Activated T-helper 2 cell treated with anti-CD3 and anti-CD28 coated beads, Interferon-gamma antibody, Interleukin-2, Interleukin-4, amounts not matched to agents 10 μg/mL and 5 μg/mL and 100 μg/mL, durations not matched to agents 14 hours and 24 hours and 36 hours (primary cell): Measurements from ENCODE around the gene CHDH. TPM values are rescaled to one million over a fixed set of nuclear protein-coding genes. Genes with fewer than 3 reads are reported as not detected.

Experiments used
- DNase-seq: peaks from one replicate; pipeline ENCODE4 v3.0.0; 2021; ENCODE audit warnings: low spot score
- H3K27ac Mint-ChIP-seq: one replicate; pipeline ENCODE4 v1.8.0; 2021; ENCODE audit warnings: mixed read lengths
- H3K27me3 Mint-ChIP-seq: one replicate; pipeline ENCODE4 v1.8.0; 2021; ENCODE audit warnings: low read depth, mixed read lengths
- H3K36me3 Mint-ChIP-seq: one replicate; pipeline ENCODE4 v1.8.0; 2021; ENCODE audit warnings: low read depth, mixed read lengths
- H3K4me1 Mint-ChIP-seq: one replicate; pipeline ENCODE4 v1.8.0; 2021; ENCODE audit warnings: low read depth, mixed read lengths
- H3K4me3 Mint-ChIP-seq: one replicate; pipeline ENCODE4 v1.8.0; 2021; ENCODE audit warnings: low read depth, mild to moderate bottlenecking, moderate library complexity, mixed read lengths
- H3K9me3 Mint-ChIP-seq: one replicate; pipeline ENCODE4 v1.8.0; 2021; ENCODE audit warnings: mixed read lengths
- intact Hi-C: fragments of 100-400 bp; cut with micrococcal nuclease; formaldehyde crosslinking; loops from one replicate; pipeline ENCODE4 v1.15.1; 2023
- total RNA-seq: library from RNA; stranded (reverse); gene quantifications from 2 replicates; pipeline ENCODE4 v1.2.3, GENCODE V29; 2022

Gene CHDH
- total RNA-seq, 1 donor from 2014 or later: 10.7 TPM

DNA sequence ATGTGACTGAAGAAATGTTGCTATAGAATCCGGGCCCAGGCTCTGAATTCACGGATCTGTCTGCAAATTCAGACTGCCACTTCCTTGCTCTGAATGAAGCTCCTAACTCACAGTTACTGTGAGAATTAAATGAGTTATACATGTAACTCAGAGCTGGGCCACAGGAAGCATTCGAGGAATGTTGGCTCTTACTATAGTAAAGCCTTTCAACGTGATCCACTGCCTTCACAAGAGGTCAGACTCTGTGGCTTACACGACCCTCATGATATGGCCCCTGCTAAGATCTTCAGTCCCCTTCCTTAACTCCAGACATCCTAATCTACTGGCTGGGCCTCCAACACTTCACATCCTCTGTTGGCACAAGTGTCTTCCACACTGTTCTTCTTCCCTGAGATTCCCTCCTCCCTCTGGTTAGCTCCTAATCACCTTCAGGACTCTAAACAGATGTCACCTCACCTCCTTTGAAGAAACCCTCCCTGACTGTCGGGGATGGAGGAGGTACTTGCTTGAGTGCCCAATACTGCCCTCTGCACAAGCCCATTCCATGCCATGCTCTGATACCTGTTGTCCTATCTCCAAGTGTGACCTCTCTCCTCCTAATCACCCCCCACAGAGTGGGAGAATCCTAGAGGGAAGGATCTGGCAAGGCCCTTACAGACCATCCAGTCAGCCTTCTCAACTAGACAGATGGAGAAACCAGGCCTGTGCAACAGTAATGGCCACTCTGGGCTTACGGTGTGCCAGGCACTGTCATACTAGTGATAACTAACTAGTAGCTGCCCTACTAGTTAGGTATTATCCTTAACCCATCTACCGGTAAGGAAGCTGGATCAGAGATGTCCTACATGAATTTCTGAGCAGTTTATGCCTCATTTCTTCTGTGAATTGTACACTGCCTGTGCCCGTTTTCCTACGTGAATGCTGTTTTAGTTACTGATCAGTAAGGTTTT, 34.5 kb upstream of the CHDH start:
- Mint-ChIP-seq H3K4me1 (peaks cover 22% of the 10 kb centered on the region), H3K36me3 (peaks cover 68% of the 10 kb centered on the region), H3K9me3 (no peaks in the 10 kb centered on the region), H3K4me3 (peak overlapping the region; percentile 99), H3K27me3 (no peaks in the 10 kb centered on the region), H3K27ac (peak overlapping the region; percentile 96)
- no peak for DNase-seq
- intact Hi-C loops: no loop called here

DNA sequence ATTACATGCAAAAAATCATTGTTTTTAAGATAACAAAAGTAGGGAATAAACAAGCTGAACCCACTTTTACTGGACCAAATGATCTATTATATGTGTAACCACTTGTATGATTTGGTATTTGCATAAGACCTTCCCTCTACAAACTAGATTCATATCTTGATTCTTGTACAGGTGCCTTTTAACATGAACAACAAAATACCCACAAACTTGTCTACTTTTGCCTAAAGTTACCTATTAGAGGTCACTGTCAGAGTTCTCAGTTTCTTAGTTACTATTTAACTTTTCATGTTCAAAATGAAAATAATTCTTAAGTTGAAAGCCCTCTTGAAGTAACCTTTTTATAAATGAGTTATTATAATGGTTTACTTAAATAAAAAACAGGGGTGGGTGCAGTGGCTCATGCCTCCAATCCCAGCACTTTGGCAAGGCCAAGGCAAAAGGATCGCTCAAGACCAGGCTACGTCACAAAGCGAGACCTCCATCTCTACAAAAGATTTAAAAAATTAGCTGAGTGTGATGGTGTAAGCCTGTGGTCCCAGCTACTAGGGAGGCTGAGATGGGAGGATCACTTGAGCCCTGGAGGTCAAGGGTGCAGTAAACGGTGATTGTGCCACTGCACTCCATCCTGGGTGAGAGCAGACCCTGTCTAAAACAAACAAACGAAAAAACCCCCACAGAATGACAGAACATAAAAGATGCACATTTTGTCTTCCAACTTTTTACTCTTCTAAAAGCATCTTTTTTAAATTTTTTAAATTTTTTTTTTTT, 19.7 kb upstream of the CHDH start:
- H3K36me3 Mint-ChIP-seq: peaks cover 71% of the 10 kb centered on the region
- peaks cover 3% of the 10 kb centered on the region for H3K4me1 Mint-ChIP-seq
- intact Hi-C loops: no loop called here
- H3K27me3 Mint-ChIP-seq: no peaks in the 10 kb centered on the region
- no peak overlapping the region for H3K27ac Mint-ChIP-seq
- no peak for DNase-seq
- H3K4me3 Mint-ChIP-seq: no peak overlapping the region
- no peaks in the 10 kb centered on the region for H3K9me3 Mint-ChIP-seq

DNA sequence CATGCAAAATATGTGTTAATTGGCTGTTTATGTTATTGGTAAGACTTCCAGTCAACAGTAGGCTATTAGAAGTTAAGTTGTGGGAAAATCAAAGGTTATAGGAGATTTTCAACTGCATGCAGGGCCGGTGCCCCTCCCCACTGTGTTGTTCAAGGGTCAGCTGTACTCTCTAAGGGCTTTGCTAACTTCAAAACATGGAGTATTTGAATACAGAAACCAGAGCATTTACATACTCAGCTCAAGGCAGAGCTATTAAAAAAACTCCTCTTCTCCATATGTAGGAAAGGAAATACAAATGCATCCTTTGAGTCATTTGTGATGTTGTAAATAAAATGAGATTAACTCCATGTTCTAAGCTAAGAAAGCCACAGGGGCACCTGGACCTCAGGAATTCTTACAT, 16.9 kb upstream of the CHDH start:
- H3K4me1 Mint-ChIP-seq: peaks cover 3% of the 10 kb centered on the region
- no peak overlapping the region for H3K27ac Mint-ChIP-seq
- no peaks in the 10 kb centered on the region for H3K27me3 Mint-ChIP-seq
- DNase-seq: no peak
- intact Hi-C loops: no loop called here
- H3K9me3 Mint-ChIP-seq: no peaks in the 10 kb centered on the region
- peaks cover 63% of the 10 kb centered on the region for H3K36me3 Mint-ChIP-seq
- H3K4me3 Mint-ChIP-seq: no peak overlapping the region

DNA sequence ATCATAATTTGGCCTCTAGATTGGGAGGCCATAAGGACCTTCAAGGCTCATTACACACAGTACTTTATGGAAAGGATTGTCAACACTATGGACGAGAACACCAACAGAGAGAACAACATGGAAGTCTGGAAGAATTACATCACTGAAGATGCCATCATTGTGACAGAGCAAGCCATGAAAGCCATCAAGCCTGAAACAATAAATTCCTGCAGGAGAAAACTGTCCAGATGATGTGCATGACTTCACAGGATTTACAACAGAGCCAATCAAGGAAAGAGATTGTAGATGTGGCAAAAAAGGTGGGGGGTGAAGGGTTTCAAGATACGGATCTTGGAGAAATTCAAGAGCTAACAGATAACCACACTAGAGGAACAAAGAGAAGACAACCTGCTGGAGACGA, 16.0 kb upstream of the CHDH start:
- Mint-ChIP-seq H3K27ac (no peak overlapping the region), H3K27me3 (no peaks in the 10 kb centered on the region), H3K9me3 (no peaks in the 10 kb centered on the region), H3K4me3 (no peak overlapping the region), H3K4me1 (peaks cover 3% of the 10 kb centered on the region), H3K36me3 (peaks cover 62% of the 10 kb centered on the region)
- no peak for DNase-seq
- intact Hi-C loops: no loop called here

DNA sequence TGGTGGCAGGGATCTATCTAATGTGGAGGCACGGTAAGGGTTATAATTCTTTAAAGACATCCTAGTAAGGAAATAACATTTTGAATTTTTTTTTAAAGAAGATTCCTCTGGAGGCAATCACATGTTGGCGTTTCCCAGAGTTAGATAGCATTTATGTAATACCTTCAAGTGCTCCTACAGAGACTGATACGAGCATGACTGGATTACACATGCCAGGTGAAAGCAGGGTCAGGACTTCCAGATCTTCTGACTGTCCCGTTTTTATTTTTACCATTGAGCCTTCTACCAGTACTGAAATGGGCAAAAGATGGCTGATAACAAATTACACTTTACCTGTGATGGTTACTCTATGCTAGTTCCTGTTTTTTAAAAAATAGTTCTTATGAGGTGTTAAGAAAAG, 14.0 kb upstream of the CHDH start:
- intact Hi-C loops: no loop called here
- Mint-ChIP-seq H3K4me3 (no peak overlapping the region), H3K4me1 (peaks cover 6% of the 10 kb centered on the region), H3K27ac (no peak overlapping the region), H3K9me3 (no peaks in the 10 kb centered on the region), H3K27me3 (no peaks in the 10 kb centered on the region), H3K36me3 (peaks cover 58% of the 10 kb centered on the region)
- no peak for DNase-seq

DNA sequence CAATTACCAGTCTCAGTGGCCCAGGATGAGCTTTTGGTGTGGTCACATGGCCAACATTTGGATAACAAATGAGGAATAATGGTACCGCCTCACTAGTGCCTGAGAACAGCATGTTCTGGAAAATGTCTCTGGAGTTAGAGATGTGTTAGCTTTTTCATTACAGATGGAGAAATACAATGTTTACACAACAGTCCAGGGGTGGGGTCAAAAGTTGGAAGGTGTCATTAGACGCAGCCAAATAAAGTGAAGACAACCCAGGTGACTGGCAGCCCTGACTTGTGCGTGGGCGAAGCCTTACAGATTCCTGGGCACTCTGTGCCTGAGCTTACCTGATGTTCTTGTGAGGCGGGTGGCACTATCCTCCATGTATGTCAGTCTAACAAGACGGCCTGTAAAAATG, 13.0 kb upstream of the CHDH start:
- Mint-ChIP-seq H3K27me3 (peaks cover 2% of the 10 kb centered on the region), H3K4me1 (peaks cover 6% of the 10 kb centered on the region), H3K36me3 (peaks cover 55% of the 10 kb centered on the region), H3K4me3 (no peak overlapping the region), H3K27ac (no peak overlapping the region), H3K9me3 (no peaks in the 10 kb centered on the region)
- intact Hi-C loops: no loop called here
- DNase-seq: no peak

DNA sequence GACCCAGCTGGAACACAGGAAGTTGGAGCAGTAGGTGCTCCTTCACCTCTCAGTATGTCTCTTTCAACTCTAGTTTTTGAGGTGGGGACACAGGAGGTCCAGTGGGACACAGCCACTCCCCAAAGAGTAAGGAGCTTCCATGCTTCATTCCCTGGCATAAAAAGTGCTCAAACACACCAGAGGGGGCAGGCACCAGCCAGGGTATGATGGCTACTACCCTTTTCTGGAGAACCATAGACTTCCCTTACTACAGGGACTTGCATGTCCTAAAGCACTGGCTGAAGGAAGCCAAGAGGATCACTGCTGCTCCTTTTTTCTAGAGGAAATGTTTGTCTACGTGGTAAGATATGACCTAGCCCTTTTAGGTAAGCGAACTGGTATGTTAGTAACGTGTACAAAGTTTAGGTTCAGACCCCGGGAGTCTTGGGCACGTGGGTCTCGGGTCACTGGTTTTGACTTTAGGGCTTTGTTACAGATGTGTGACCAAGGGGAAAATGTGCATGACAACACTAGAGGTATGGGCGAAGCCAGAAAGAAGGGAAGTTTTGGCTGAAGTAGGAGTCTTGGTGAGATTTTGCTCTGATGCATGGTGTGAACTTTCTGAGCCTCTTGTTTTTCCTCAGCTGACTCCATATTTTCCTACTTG, 12.0 kb upstream of the CHDH start:
- Mint-ChIP-seq H3K27ac (no peak overlapping the region), H3K36me3 (peaks cover 55% of the 10 kb centered on the region), H3K9me3 (no peaks in the 10 kb centered on the region), H3K27me3 (peaks cover 2% of the 10 kb centered on the region), H3K4me1 (peaks cover 6% of the 10 kb centered on the region), H3K4me3 (no peak overlapping the region)
- intact Hi-C loops: no loop called here
- no peak for DNase-seq

DNA sequence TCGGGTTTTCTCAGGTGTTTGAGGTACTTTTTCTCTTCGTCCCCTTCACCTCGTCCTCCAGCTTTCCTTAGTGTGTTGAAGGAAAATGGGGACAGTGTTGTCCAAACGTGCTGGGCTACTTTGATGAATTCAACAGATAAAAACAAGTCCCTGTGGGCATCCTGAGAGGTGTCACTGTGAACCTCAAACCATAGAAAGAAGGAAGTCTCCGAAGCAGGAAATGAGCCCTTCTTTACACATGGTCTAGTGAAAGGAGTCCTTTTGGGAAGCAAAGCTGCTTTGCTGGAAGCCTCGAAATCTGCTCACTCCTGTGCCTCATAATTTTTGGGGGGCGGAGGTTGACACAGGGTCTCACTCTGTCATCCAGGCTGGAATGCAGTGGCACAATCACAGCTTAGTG, 10.7 kb upstream of the CHDH start:
- intact Hi-C loops: no loop called here
- H3K4me3 Mint-ChIP-seq: no peak overlapping the region
- no peaks in the 10 kb centered on the region for H3K9me3 Mint-ChIP-seq

DNA sequence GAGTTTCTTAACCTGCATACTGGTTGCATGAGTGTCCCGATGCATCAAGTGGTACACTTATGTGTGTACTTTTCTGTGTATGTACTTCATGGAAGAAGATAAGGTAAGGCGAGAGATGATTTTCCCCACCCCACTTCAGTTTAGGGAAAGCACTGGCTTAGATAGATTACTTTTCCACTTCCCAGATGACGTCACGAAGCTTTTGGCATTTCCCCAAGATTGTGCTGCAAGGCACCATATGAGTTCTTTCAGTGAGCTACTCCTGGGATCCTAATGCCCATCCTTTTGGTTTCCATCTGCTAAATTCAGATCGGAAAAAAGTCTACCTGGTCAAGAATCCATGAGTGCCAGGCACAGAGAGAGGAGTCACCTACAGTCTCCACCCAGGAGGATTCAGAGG, 4.7 kb upstream of the CHDH start:
- no peak overlapping the region for H3K4me3 Mint-ChIP-seq
- peaks cover 27% of the 10 kb centered on the region for H3K27me3 Mint-ChIP-seq
- DNase-seq: no peak
- no peak overlapping the region for H3K27ac Mint-ChIP-seq
- H3K9me3 Mint-ChIP-seq: no peaks in the 10 kb centered on the region
- intact Hi-C loops: no loop called here
- peaks cover 3% of the 10 kb centered on the region for H3K4me1 Mint-ChIP-seq
- H3K36me3 Mint-ChIP-seq: peaks cover 25% of the 10 kb centered on the region

More for the DNA sequence above, 10.7 kb upstream of the CHDH start:
- DNase-seq: no peak
- peaks cover 3% of the 10 kb centered on the region for H3K4me1 Mint-ChIP-seq
- no peak overlapping the region for H3K27ac Mint-ChIP-seq
- peaks cover 42% of the 10 kb centered on the region for H3K36me3 Mint-ChIP-seq
- peaks cover 2% of the 10 kb centered on the region for H3K27me3 Mint-ChIP-seq

DNA sequence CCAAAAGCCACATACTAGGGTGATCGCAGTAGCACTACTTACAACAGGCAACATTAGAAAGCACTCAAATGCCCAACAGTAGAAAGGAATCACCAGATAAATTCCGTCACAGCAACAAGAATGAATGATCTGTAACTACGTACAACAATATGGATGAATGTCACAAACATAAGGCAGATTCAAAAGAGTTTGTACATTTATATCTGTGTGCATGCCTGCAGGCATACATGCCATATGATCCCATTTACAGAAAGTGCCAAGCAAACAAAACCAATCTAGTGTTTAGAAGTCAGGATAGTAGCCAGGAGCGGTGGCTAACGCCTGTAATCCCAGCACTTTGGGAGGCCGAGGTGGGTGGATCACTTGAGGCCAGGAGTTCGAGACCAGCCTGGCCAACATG, 3.7 kb upstream of the CHDH start:
- H3K36me3 Mint-ChIP-seq: peaks cover 22% of the 10 kb centered on the region
- H3K27me3 Mint-ChIP-seq: peaks cover 34% of the 10 kb centered on the region
- no peak overlapping the region for H3K27ac Mint-ChIP-seq
- H3K4me1 Mint-ChIP-seq: peaks cover 8% of the 10 kb centered on the region
- DNase-seq: no peak
- no peaks in the 10 kb centered on the region for H3K9me3 Mint-ChIP-seq
- intact Hi-C loops: loop anchor here (5.0 kb wide), 1 partner anchor 123 kb away; no protein-coding TSS in a partner anchor
- H3K4me3 Mint-ChIP-seq: no peak overlapping the region

DNA sequence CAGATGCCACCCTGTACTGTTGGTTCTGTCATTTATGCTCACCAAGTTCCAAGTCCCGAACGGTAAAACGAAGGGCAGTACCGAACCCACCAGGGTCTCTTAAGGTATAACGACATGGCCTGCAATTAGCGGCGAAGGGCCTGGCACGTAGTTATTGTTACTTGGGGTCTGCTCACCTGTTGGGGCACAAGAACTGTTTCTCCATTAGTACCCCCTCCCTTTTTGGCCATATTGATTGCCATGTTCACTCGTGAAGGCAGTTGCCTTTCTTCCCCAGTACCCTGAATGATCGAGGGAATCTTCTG, 584 bp upstream of the CHDH start:
- Mint-ChIP-seq H3K4me1 (peaks cover 22% of the 10 kb centered on the region), H3K9me3 (no peaks in the 10 kb centered on the region), H3K27ac (no peak overlapping the region), H3K4me3 (peak overlapping the region; percentile 73), H3K27me3 (peaks cover 51% of the 10 kb centered on the region), H3K36me3 (peaks cover 15% of the 10 kb centered on the region)
- intact Hi-C loops: loop anchor here (5.0 kb wide), 1 partner anchor 120 kb away; no protein-coding TSS in a partner anchor
- no peak for DNase-seq

DNA sequence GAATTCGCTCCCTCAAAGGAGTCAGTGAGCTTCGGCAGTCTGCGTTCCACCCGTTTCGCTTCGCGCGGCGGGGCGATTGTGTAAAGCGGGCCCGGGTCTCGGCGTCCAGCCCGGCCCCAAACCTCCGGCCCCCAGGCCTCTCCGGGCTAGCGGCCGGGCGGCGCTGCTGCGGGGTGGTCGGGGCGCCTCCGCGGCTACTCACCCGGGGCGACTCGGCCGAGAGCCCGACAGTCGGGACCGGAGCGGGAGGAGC, 412 bp downstream of the CHDH start:
- Mint-ChIP-seq H3K4me3 (peak overlapping the region; percentile 79), H3K4me1 (peaks cover 22% of the 10 kb centered on the region), H3K27ac (no peak overlapping the region), H3K27me3 (peaks cover 46% of the 10 kb centered on the region), H3K9me3 (no peaks in the 10 kb centered on the region), H3K36me3 (peaks cover 9% of the 10 kb centered on the region)
- no peak for DNase-seq
- intact Hi-C loops: loop anchor here (5.0 kb wide), 1 partner anchor 119 kb away; no protein-coding TSS in a partner anchor
